Chondrocyte (in vitro differentiated cells): ENCODE results near the gene PDE4D. TPM values are rescaled to one million over a fixed set of nuclear protein-coding genes. Genes with fewer than 3 reads are reported as not detected.

Source experiments
- DNase-seq: peaks from one replicate; pipeline ENCODE4 v3.0.0; 2021; ENCODE audit warnings: mixed read lengths, low spot score
- H3K27ac Mint-ChIP-seq: one replicate; pipeline ENCODE4 v1.8.0; 2021; ENCODE audit warnings: mild to moderate bottlenecking, moderate library complexity, mixed read lengths; ENCODE audit not compliant: unreplicated experiment
- H3K27me3 Mint-ChIP-seq: 2 replicates; pipeline ENCODE4 v1.8.0; 2021; ENCODE audit warnings: low read depth, mixed read lengths
- H3K36me3 Mint-ChIP-seq: 2 replicates; pipeline ENCODE4 v1.8.0; 2021; ENCODE audit warnings: low read depth, mixed read lengths
- H3K4me1 Mint-ChIP-seq: 2 replicates; pipeline ENCODE4 v1.8.0; 2021; ENCODE audit warnings: low read depth, mild to moderate bottlenecking, mixed read lengths
- H3K4me3 Mint-ChIP-seq: one replicate; pipeline ENCODE4 v1.8.0; 2021; ENCODE audit warnings: mild to moderate bottlenecking, moderate library complexity, mixed read lengths; ENCODE audit not compliant: unreplicated experiment
- H3K9me3 Mint-ChIP-seq: 2 replicates; pipeline ENCODE4 v1.8.0; 2021; ENCODE audit warnings: low read depth, mixed read lengths
- CTCF ChIP-seq: fragments of 200-600 bp; sonication (generic); IDR thresholded peaks from 2 replicates; pipeline ENCODE4 v1.5.0; 2021; ENCODE audit warnings: antibody characterized with exemption, mild to moderate bottlenecking, moderate library complexity
- total RNA-seq: library from RNA; stranded (reverse); gene quantifications from 3 replicates; pipeline ENCODE4 v1.2.1, GENCODE V29; 2021

The PDE4D gene
- total RNA-seq, 1 donor from 2014 or later, result 21.1 TPM

DNA sequence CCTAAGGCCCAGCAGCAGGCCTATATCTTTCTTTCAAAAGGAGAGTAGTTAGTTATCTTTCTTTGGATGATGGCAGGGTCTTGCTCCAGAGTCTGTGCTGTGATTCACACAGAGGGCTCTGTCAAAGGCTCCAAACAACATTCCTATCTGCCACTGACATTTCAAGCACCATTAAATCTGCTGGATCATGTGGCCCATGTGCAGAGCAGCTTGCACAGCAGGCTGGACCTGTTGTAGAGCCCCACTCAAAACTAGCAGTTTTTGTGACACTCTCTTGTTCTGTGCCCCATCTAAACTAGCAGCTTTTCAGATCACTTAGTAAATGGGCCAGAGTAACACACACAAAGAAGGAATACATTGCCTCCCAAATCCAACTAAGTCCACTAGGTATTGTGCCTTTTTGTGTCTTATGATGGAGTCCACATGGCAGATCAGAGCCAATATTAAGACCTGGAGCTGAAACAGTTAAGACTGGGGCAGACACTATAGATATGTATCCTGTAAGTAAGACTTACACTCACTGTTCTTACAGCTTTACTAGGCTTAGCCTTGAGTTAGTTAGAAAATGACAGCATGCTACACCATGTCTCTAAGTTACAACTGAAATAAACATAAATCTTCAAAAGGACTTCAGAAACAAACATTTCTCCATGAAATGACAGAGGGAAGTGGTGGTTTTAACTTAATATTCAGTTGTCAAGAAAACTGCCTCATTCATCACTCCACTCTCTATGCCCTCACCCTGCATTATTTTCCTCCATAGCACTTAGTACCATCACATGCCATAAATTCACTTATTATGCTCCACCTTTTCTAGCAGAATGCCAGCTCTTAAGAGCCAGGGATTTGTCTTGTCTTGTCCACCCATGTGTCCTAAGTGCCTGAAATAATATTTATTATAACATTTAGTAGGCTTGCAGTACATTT is 909.7 kb downstream of the PDE4D start:
- Mint-ChIP-seq H3K27ac (no peak overlapping the region), H3K4me1 (peaks cover 12% of the 10 kb centered on the region), H3K36me3 (peaks cover 3% of the 10 kb centered on the region), H3K4me3 (no peak overlapping the region), H3K9me3 (no peaks in the 10 kb centered on the region), H3K27me3 (no peaks in the 10 kb centered on the region)
- no peak for TF ChIP-seq CTCF
- DNase-seq, result no peak

DNA sequence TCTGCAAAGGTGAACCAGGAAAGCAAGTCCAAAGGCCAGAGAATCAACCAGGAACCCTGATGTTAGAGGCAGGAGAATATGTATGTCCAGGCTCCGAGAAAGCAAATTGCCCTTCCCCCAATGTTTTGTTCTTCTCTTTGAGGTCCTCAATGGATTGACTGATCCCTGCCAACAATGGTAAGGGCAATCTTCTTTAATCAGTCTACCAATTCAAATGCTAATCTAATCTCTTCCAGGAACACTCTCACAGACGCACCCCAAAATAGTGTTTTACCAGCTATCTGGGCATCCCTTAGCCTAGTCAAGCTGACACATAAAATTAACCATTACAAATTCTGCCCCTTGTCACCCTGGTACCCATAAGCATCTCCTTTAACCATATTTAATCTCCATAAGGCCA is 912.6 kb downstream of the PDE4D start:
- DNase-seq, result no peak
- H3K27ac Mint-ChIP-seq, result no peak overlapping the region
- peaks cover 6% of the 10 kb centered on the region for H3K36me3 Mint-ChIP-seq
- H3K9me3 Mint-ChIP-seq, result no peaks in the 10 kb centered on the region
- H3K4me3 Mint-ChIP-seq, result no peak overlapping the region
- TF ChIP-seq CTCF, result no peak
- H3K4me1 Mint-ChIP-seq, result peaks cover 6% of the 10 kb centered on the region
- no peaks in the 10 kb centered on the region for H3K27me3 Mint-ChIP-seq

DNA sequence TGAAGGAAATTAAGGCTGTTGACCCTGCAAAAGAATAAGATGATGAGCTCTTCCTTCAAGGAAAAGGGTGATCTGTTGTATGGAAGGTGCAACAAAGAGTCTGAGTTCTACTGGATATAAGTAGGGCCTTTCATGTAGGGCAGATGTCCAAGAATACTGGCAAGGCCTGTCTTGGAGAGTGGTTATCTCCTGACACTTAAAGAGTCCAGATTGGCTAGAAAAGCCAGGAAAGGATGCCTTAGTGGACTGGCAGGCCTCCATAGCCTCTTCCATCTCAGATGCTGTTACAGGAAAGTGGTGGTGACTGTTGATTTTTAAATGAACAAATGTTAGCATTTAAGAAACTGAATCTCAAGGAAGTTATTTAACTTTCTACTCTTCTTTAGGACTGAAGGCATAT is 914.4 kb downstream of the PDE4D start:
- no peaks in the 10 kb centered on the region for H3K9me3 Mint-ChIP-seq
- TF ChIP-seq CTCF, result no peak
- no peak for DNase-seq
- H3K4me1 Mint-ChIP-seq, result no peaks in the 10 kb centered on the region
- peaks cover 18% of the 10 kb centered on the region for H3K36me3 Mint-ChIP-seq
- H3K27ac Mint-ChIP-seq, result no peak overlapping the region
- H3K4me3 Mint-ChIP-seq, result no peak overlapping the region
- no peaks in the 10 kb centered on the region for H3K27me3 Mint-ChIP-seq

DNA sequence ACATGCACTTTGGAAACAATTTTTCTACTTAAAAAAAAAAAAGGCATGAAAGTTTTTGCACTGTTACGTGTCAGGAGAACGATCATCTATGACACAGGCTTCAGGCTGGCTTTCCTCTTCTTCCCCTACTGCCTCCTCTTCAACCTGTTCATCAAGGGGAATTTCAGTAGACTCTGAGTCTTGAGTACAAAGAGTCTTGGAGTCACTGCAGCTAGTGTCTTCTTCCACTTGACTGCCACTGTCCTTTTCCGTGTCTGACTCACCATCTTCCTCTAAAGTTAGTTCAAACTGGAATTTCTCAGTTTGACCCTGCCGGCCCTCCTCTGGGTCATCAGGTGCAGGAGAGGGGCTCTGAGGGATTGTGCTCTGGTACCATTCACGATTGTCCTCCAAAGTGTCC is 918.9 kb downstream of the PDE4D start:
- peaks cover 13% of the 10 kb centered on the region for H3K4me1 Mint-ChIP-seq
- TF ChIP-seq CTCF, result no peak

GRCh38 chr5:58974083-58974482 is 919.4 kb downstream of the PDE4D start:
- H3K9me3 Mint-ChIP-seq, result no peaks in the 10 kb centered on the region
- DNase-seq, result no peak
- H3K4me3 Mint-ChIP-seq, result no peak overlapping the region
- H3K36me3 Mint-ChIP-seq, result peaks cover 20% of the 10 kb centered on the region
- TF ChIP-seq CTCF, result no peak
- H3K4me1 Mint-ChIP-seq, result peaks cover 13% of the 10 kb centered on the region
- no peak overlapping the region for H3K27ac Mint-ChIP-seq
- H3K27me3 Mint-ChIP-seq, result no peaks in the 10 kb centered on the region

More for the DNA sequence above, 918.9 kb downstream of the PDE4D start:
- H3K4me3 Mint-ChIP-seq, result no peak overlapping the region
- H3K36me3 Mint-ChIP-seq, result peaks cover 20% of the 10 kb centered on the region
- H3K9me3 Mint-ChIP-seq, result no peaks in the 10 kb centered on the region
- DNase-seq, result no peak
- H3K27me3 Mint-ChIP-seq, result no peaks in the 10 kb centered on the region
- no peak overlapping the region for H3K27ac Mint-ChIP-seq
